HepG2 (cell line): ENCODE measurements around the gene SREK1. TPM values are rescaled to one million over a fixed set of nuclear protein-coding genes. Genes with fewer than 3 reads are reported as not detected.
A peak's percentile ranks its signal among the peaks of the same experiment; 100 is the strongest.

Experiments used
- AGO1 ChIP-seq: fragments of 200-400 bp; formaldehyde crosslinking; IDR thresholded peaks from 2 replicates; pipeline ENCODE4 v1.6.1; 2017; ENCODE audit warnings: mild to moderate bottlenecking, low read depth, low read length, moderate library complexity; ENCODE audit not compliant: poor library complexity, severe bottlenecking
- AGO2 ChIP-seq: fragments of 200-400 bp; formaldehyde crosslinking; optimal IDR thresholded peaks from 2 replicates; pipeline ENCODE3; 2017; ENCODE audit warnings: mild to moderate bottlenecking, low read depth, low read length, moderate library complexity
- ASH2L ChIP-seq: fragments of 300-600, 200-600 bp; sonication (generic); IDR thresholded peaks from 2 replicates; pipeline ENCODE4 v1.7.0; 2017; ENCODE audit warnings: low read depth, mild to moderate bottlenecking, moderate library complexity, mixed read lengths, low read length; ENCODE audit not compliant: insufficient read length
- BRD4 ChIP-seq: sonication (generic); formaldehyde crosslinking; IDR thresholded peaks from 2 replicates; pipeline ENCODE4 v1.4.0; 2020; ENCODE audit warnings: missing genetic modification reagents
- ELF3 ChIP-seq: IDR thresholded peaks from 2 replicates; pipeline ENCODE4 v1.6.1; 2016; ENCODE audit warnings: missing genetic modification reagents, missing compliant biosample characterization
- FOXC1 ChIP-seq: sonication (generic); formaldehyde crosslinking; IDR thresholded peaks from 2 replicates; pipeline ENCODE4 v1.8.0; 2022; ENCODE audit warnings: mild to moderate bottlenecking, missing genetic modification reagents, borderline replicate concordance
- GPN1 ChIP-seq: sonication (generic); formaldehyde crosslinking; IDR thresholded peaks from 2 replicates; pipeline ENCODE4 v1.5.1; 2020; ENCODE audit warnings: missing genetic modification reagents, borderline replicate concordance
- IKZF4 ChIP-seq: sonication (generic); formaldehyde crosslinking; IDR thresholded peaks from 2 replicates; pipeline ENCODE4 v1.5.1; 2020; ENCODE audit warnings: borderline replicate concordance, mild to moderate bottlenecking, low read depth, missing genetic modification reagents; ENCODE audit errors: not compliant biosample characterization
- IRF2 ChIP-seq: IDR thresholded peaks from 2 replicates; pipeline ENCODE4 v1.6.1; 2018; ENCODE audit warnings: missing genetic modification reagents, missing compliant biosample characterization
- KDM5A ChIP-seq: fragments of 200-600 bp; sonication (generic); IDR thresholded peaks from 2 replicates; pipeline ENCODE4 v1.7.0; 2018; ENCODE audit warnings: antibody characterized with exemption, mild to moderate bottlenecking, low read length, borderline replicate concordance
- KDM5B ChIP-seq: sonication (generic); formaldehyde crosslinking; IDR thresholded peaks from 2 replicates; pipeline ENCODE4 v1.4.0; 2020; ENCODE audit warnings: missing genetic modification reagents, mild to moderate bottlenecking, borderline replicate concordance
- KMT2A ChIP-seq: sonication (generic); formaldehyde crosslinking; IDR thresholded peaks from 2 replicates; pipeline ENCODE4 v1.4.0; 2020; ENCODE audit warnings: missing genetic modification reagents
- MTA3 ChIP-seq: sonication (generic); formaldehyde crosslinking; IDR thresholded peaks from 2 replicates; pipeline ENCODE4 v1.4.0; 2020; ENCODE audit warnings: missing genetic modification reagents
- MTERF4 ChIP-seq: sonication (generic); formaldehyde crosslinking; IDR thresholded peaks from 2 replicates; pipeline ENCODE4 v1.8.0; 2023; ENCODE audit warnings: mild to moderate bottlenecking, missing genetic modification reagents
- NR2C2 ChIP-seq: sonication (generic); formaldehyde crosslinking; IDR thresholded peaks from 2 replicates; pipeline ENCODE4 v1.4.0; 2020; ENCODE audit warnings: missing genetic modification reagents, mild to moderate bottlenecking, moderate library complexity, borderline replicate concordance
- NR3C1 ChIP-seq: sonication (generic); formaldehyde crosslinking; IDR thresholded peaks from 2 replicates; pipeline ENCODE4 v1.4.0; 2020; ENCODE audit warnings: missing genetic modification reagents
- PAWR ChIP-seq: sonication (generic); formaldehyde crosslinking; IDR thresholded peaks from 2 replicates; pipeline ENCODE4 v1.4.0; 2020; ENCODE audit warnings: missing genetic modification reagents, mild to moderate bottlenecking, borderline replicate concordance
- PHF20 ChIP-seq: sonication (generic); formaldehyde crosslinking; IDR thresholded peaks from 2 replicates; pipeline ENCODE4 v1.5.0; 2020; ENCODE audit warnings: mild to moderate bottlenecking, missing genetic modification reagents
- PITX1 ChIP-seq: sonication (generic); formaldehyde crosslinking; IDR thresholded peaks from 2 replicates; pipeline ENCODE4 v1.5.1; 2020; ENCODE audit warnings: mild to moderate bottlenecking, missing genetic modification reagents
- RBFOX2 ChIP-seq: fragments of 200-400 bp; formaldehyde crosslinking; IDR thresholded peaks from 2 replicates; pipeline ENCODE4 v1.6.1; 2017; ENCODE audit warnings: low read depth, mild to moderate bottlenecking, low read length
- ZBTB8A ChIP-seq: sonication (generic); formaldehyde crosslinking; IDR thresholded peaks from 2 replicates; pipeline ENCODE4 v1.4.0; 2020; ENCODE audit warnings: mild to moderate bottlenecking, low read depth, missing genetic modification reagents, borderline replicate concordance
- ZC3H13 ChIP-seq: sonication (generic); formaldehyde crosslinking; IDR thresholded peaks from 2 replicates; pipeline ENCODE4 v1.8.1; 2023; ENCODE audit warnings: mild to moderate bottlenecking, missing genetic modification reagents, moderate library complexity
- ZNF546 ChIP-seq: sonication (generic); formaldehyde crosslinking; conservative IDR thresholded peaks from 2 replicates; pipeline ENCODE4 v1.8.1; 2023; ENCODE audit warnings: mild to moderate bottlenecking, missing genetic modification reagents
- ZNF75D ChIP-seq: sonication (generic); formaldehyde crosslinking; IDR thresholded peaks from 2 replicates; pipeline ENCODE4 v1.8.1; 2023; ENCODE audit warnings: missing genetic modification reagents, mild to moderate bottlenecking, borderline replicate concordance
- ZNF766 ChIP-seq: sonication (generic); formaldehyde crosslinking; IDR thresholded peaks from 2 replicates; pipeline ENCODE4 v1.5.0; 2020; ENCODE audit warnings: missing genetic modification reagents, borderline replicate concordance
- ZNF883 ChIP-seq: sonication (generic); formaldehyde crosslinking; IDR thresholded peaks from 2 replicates; pipeline ENCODE4 v1.5.1; 2020; ENCODE audit warnings: mild to moderate bottlenecking, missing genetic modification reagents; ENCODE audit errors: not compliant biosample characterization
- polyA plus RNA-seq, 8 experiments: library from polyadenylated mRNA; depleted of rRNA in 3 of 8; stranded (reverse) in 7 of 8; unstranded in 1 of 8; fragments of >200 nt; fragmentation: Illumina TruSeq in 4 of 8; extraction: Trizol in 4 of 8; gene quantifications; 2 replicates each; pipeline versions ENCODE4 v1.2.1 to v1.2.3, GENCODE V29; 2011 to 2016; ENCODE audit warnings: low read depth in 4 of 8, missing spikeins in 1 of 8, mixed read lengths in 1 of 8; ENCODE audit not compliant: insufficient read depth in 1 of 8
- total RNA-seq, 5 experiments: library from RNA; depleted of rRNA; stranded (reverse); fragments of >200 nt; fragmentation: Illumina TruSeq; extraction: Trizol; gene quantifications; 2 replicates each; pipeline ENCODE4 v1.2.3, GENCODE V29; 2016; ENCODE audit warnings: low read depth in 1 of 5
- TF ChIP-seq, protein P1 (sequence below): sonication (generic); formaldehyde crosslinking; IDR thresholded peaks from 2 replicates; pipeline ENCODE4 v1.8.1; 2023; ENCODE audit warnings: mild to moderate bottlenecking, inconsistent platforms, moderate library complexity, missing genetic modification reagents, borderline replicate concordance
- TF ChIP-seq, protein P2 (sequence below): sonication (generic); formaldehyde crosslinking; IDR thresholded peaks from 2 replicates; pipeline ENCODE4 v1.4.0; 2020; ENCODE audit warnings: missing genetic modification reagents

SREK1 gene
- total and polyA plus RNA-seq, 2 of the 13 experiments (the other 11 are each of a cell fraction or from before 2014, with no cell fraction given), result 60.6 to 90.9 TPM

DNA sequence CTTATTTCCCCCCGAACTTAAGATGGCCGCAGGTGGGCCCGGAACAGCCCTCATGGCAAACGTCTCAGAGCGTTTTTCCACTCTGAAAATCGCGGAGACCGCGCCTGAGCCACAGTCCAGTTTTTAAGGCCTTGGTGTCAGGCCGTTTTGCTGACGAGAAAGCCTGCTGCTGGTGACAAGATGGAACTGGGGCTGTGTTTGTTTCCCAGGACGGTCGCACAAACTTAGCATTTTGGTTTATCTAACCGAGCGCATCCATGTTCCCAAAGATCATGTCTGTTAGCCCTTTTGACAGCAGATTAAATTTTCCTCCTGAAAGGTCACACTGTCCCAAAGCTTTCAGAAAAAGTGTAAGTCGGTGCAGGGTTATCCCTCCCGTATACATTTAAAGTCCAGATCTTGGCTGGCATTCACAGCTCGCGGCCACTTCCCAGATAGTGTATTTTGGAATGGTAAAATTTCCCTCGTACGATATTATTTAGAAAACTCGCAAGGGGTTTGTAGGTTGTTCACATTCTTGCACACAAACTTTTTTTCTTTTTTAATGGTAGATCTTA is 812 bp downstream of the SREK1 start (continued):
- TF ChIP-seq ZC3H13 (CRISPR knock-in tag) (no peak), ZNF766 (CRISPR knock-in tag) (no peak), IRF2 (CRISPR knock-in tag) (0 out of 2 replicates have a peak, but pooled peaks have one; percentile 9), FOXC1 (CRISPR knock-in tag) (peak; percentile 15; the same call in 1 of the 2 replicates), KMT2A (CRISPR knock-in tag) (peak; percentile 12), ELF3 (CRISPR knock-in tag) (no peak), KDM5B (CRISPR knock-in tag) (no peak), KDM5A (peak; percentile 71), GPN1 (CRISPR knock-in tag) (no peak), ZNF546 (CRISPR knock-in tag) (no peak), ZNF75D (CRISPR knock-in tag) (no peak), RBFOX2 (no peak), BRD4 (CRISPR knock-in tag) (no peak), ASH2L (peak; percentile 65), AGO1 (peak; percentile 5), MTERF4 (no peak), AGO2 (no peak), NR2C2 (no peak), ZBTB8A (no peak), ZNF883 (CRISPR knock-in tag) (peak; percentile 7), PAWR (CRISPR knock-in tag) (no peak), NR3C1 (CRISPR knock-in tag) (no peak), PHF20 (0 out of 2 replicates have a peak, but pooled peaks have one; percentile 14), IKZF4 (CRISPR knock-in tag) (no peak), MTA3 (no peak), PITX1 (CRISPR knock-in tag) (0 out of 2 replicates have a peak, but pooled peaks have one; percentile 3)
- TF ChIP-seq, protein P1, sequence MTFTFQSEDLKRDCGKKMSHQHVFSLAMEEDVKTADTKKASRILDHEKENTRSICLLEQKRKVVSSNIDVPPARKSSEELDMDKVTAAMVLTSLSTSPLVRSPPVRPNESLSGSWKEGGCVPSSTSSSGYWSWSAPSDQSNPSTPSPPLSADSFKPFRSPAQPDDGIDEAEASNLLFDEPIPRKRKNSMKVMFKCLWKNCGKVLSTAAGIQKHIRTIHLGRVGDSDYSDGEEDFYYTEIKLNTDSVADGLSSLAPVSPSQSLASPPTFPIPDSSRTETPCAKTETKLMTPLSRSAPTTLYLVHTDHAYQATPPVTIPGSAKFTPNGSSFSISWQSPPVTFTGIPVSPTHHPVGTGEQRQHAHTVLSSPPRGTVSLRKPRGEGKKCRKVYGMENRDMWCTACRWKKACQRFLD (CRISPR knock-in tag), result no peak
- TF ChIP-seq, protein P2, sequence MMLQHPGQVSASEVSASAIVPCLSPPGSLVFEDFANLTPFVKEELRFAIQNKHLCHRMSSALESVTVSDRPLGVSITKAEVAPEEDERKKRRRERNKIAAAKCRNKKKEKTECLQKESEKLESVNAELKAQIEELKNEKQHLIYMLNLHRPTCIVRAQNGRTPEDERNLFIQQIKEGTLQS (CRISPR knock-in tag), result no peak
